Measurements from ENCODE around the gene BRWD1. TPM values are rescaled to one million over a fixed set of nuclear protein-coding genes. Genes with fewer than 3 reads are reported as not detected.
"Not testable (repeated sequence)": the region's sequence is repeated elsewhere in the genome, so short reads cannot be mapped to it uniquely, and the experiment has no call there.

The BRWD1 gene
- total RNA-seq, 2 donors from 2014 or later, result 43.2 to 83.8 TPM

DNA sequence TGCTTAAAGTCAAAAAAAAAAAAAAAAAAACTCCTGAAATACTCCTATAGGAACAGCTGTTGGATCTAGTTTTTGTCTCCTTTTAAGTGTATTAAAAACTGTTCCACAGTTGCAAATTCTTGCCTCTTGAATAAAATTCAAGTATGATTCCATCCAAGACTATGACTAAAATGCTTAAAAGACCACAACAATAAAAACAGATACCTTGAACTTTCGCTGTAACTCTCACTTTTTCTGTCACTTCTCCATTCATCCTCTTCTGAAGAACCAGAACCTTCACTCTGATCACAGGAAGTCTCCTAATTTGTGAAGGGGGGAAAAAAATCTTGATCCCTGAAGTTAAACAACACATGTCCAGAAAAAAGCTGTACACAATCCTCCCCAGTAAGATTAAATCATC, 75.2 kb downstream of the BRWD1 start:
- no peak for DNase-seq (ENCODE audit: low spot score)
- Histone ChIP-seq H3K4me1 (replicated peaks) (no peaks in the 10 kb centered on the region), H3K27ac (no peak overlapping the region), H3K27me3 (replicated peaks; ENCODE audit: insufficient read depth) (no peaks in the 10 kb centered on the region), H3K36me3 (peaks cover 0 to 11% of the 10 kb centered on the region in 2 donors), H3K4me3 (no peak overlapping the region), H3K9me3 (no peaks in the 10 kb centered on the region)
- 81% methylated on average over 1 of the region's 1 CpG for WGBS
- TF ChIP-seq, protein P1, sequence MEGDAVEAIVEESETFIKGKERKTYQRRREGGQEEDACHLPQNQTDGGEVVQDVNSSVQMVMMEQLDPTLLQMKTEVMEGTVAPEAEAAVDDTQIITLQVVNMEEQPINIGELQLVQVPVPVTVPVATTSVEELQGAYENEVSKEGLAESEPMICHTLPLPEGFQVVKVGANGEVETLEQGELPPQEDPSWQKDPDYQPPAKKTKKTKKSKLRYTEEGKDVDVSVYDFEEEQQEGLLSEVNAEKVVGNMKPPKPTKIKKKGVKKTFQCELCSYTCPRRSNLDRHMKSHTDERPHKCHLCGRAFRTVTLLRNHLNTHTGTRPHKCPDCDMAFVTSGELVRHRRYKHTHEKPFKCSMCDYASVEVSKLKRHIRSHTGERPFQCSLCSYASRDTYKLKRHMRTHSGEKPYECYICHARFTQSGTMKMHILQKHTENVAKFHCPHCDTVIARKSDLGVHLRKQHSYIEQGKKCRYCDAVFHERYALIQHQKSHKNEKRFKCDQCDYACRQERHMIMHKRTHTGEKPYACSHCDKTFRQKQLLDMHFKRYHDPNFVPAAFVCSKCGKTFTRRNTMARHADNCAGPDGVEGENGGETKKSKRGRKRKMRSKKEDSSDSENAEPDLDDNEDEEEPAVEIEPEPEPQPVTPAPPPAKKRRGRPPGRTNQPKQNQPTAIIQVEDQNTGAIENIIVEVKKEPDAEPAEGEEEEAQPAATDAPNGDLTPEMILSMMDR (IDR thresholded peaks at IDR 0.05), result no peak
- TF ChIP-seq POLR2A (IDR thresholded peaks at IDR 0.05) (no peak), POLR2AphosphoS5 (IDR thresholded peaks at IDR 0.05) (no peak)
- intact Hi-C loops (cut with DNase I), result no loop called here

DNA sequence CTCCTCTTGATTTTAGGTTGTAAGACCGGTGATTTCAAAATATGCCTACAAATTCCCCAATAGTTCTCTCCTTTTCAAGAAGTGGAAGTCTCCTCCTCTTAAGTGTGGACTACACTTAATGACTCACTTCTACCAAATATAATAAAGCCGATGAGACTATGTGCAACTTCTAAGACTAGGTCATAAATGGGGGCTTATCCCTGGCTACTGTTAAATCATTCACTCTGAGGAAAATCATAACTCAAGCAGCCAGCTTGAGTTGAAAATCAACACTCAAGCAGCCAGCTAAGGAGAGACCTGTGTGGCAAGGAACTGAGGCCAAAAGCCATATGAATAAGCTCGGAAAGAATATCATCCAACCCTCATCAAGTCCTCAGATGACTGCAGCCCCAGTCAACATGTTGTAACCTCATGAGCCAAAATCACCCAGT, 80.6 kb downstream of the BRWD1 start:
- intact Hi-C loops (cut with DNase I), result no loop called here

DNA sequence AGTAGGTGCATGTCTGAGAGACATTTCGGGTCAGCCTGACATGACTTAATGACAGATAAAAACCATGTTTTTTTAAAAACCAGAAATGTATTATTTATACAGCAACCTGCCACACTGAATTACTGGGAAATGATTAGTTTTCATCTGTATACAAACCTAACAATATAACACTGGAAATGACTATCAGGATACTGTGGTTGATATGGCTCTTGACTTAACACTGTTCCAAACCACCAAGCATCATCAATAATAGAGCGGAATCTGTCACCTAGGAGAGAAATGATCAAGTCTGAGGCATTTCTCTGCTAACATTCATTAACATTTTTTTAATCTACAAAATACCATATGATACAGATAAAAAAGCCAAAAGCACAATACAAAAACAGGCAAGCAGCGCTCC, 88.5 kb downstream of the BRWD1 start:
- TF ChIP-seq, protein P1 (IDR thresholded peaks at IDR 0.05), result no peak
- no peak for TF ChIP-seq POLR2A (IDR thresholded peaks at IDR 0.05)
- TF ChIP-seq POLR2AphosphoS5 (IDR thresholded peaks at IDR 0.05), result no peak
- no peaks in the 10 kb centered on the region for H3K36me3 ChIP-seq
- DNase-seq (ENCODE audit: low spot score), result no peak
- no peaks in the 10 kb centered on the region for H3K27me3 ChIP-seq (replicated peaks; ENCODE audit: insufficient read depth)
- no peaks in the 10 kb centered on the region for H3K9me3 ChIP-seq
- intact Hi-C loops (cut with DNase I), result no loop called here
- no peaks in the 10 kb centered on the region for H3K4me1 ChIP-seq (replicated peaks)
- 99% methylated on average over 3 of the region's 3 CpGs for WGBS
- H3K4me3 ChIP-seq, result no peak overlapping the region
- H3K27ac ChIP-seq, result no peak overlapping the region

More for the DNA sequence above, 80.6 kb downstream of the BRWD1 start:
- DNase-seq (ENCODE audit: low spot score), result peak; percentile 16
- Histone ChIP-seq H3K36me3 (peaks cover 0 to 11% of the 10 kb centered on the region in 2 donors), H3K9me3 (no peaks in the 10 kb centered on the region), H3K27ac (no peak overlapping the region), H3K27me3 (replicated peaks; ENCODE audit: insufficient read depth) (no peaks in the 10 kb centered on the region), H3K4me3 (no peak overlapping the region), H3K4me1 (replicated peaks) (no peaks in the 10 kb centered on the region)
- 65% methylated on average over 3 of the region's 3 CpGs for WGBS
- TF ChIP-seq POLR2AphosphoS5 (IDR thresholded peaks at IDR 0.05) (peak; percentile 21), POLR2A (IDR thresholded peaks at IDR 0.05) (no peak)
- TF ChIP-seq, protein P1 (IDR thresholded peaks at IDR 0.05), result no peak

DNA sequence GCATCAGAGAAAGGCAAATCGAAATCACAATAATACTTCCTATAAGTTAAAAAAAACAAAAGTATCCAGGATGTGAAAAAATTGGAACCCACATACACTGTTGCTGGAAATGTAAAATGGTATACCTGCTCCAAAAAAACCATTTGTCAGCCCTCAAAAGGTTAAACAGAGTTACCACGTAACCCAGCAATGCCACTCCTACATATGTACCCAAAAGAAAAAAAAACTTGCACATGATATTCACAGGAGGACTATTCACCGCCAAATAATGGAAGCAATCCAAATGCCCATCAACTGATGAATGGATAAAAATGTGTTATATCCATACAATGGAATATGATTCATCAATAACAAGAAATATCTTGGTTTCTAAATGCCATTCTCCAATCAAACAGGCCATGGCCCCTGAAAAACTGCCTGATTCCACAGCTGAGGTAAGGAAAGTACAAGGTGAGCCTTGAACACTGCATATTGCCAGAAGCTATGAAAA, 91.4 kb downstream of the BRWD1 start:
- no peak overlapping the region for H3K27ac ChIP-seq
- H3K27me3 ChIP-seq (replicated peaks; ENCODE audit: insufficient read depth), result no peaks in the 10 kb centered on the region
- WGBS, result 83% methylated on average over 3 of the region's 3 CpGs
- H3K9me3 ChIP-seq, result no peaks in the 10 kb centered on the region
- no peak overlapping the region for H3K4me3 ChIP-seq
- intact Hi-C loops (cut with DNase I), result no loop called here
- DNase-seq (ENCODE audit: low spot score), result no peak
- H3K4me1 ChIP-seq (replicated peaks), result no peaks in the 10 kb centered on the region
- no peaks in the 10 kb centered on the region for H3K36me3 ChIP-seq
- TF ChIP-seq POLR2AphosphoS5 (IDR thresholded peaks at IDR 0.05), result no peak
- TF ChIP-seq, protein P1 (IDR thresholded peaks at IDR 0.05), result no peak

DNA sequence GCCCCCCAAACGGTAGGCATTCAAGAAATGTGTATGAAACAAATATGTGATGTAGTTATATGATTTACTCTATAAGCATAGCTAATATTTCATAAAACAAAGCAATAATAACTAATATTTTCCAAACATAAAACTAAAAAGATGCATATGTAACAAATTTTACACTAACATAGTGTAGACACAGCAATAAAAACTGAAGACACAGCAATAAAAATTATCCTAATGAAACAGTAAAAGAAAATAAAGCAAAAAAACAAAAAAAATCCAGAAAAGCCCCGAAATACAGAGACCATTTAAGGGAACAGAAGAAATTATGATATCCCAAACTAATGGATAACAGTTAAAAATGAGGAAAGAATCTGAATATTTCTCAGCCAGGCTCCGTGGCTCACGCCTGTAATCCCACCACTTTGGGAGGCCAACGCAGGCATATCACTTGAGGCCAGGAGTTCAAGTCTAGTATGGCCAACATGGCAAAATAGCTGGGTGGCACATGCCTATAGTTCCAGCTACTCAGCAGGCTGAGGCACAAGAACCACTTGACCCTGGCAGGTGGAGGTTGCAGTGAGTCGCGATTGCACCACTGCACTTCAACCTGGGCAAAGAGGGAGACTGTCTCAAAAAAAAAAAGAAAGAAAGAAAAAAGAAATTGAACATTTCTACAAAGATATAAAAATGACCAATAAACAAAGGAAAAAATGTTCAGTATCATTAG, 92.0 kb downstream of the BRWD1 start:
- no peak for DNase-seq (ENCODE audit: low spot score)
- no peak overlapping the region for H3K4me3 ChIP-seq
- TF ChIP-seq, protein P1 (IDR thresholded peaks at IDR 0.05), result no peak
- TF ChIP-seq POLR2A (IDR thresholded peaks at IDR 0.05) (no peak), POLR2AphosphoS5 (IDR thresholded peaks at IDR 0.05) (no peak)
- no peaks in the 10 kb centered on the region for H3K9me3 ChIP-seq
- 96% methylated on average over 7 of the region's 7 CpGs for WGBS
- no peaks in the 10 kb centered on the region for H3K27me3 ChIP-seq (replicated peaks; ENCODE audit: insufficient read depth)
- H3K4me1 ChIP-seq (replicated peaks), result no peaks in the 10 kb centered on the region
- H3K27ac ChIP-seq, result no peak overlapping the region
- H3K36me3 ChIP-seq, result no peaks in the 10 kb centered on the region
- intact Hi-C loops (cut with DNase I), result no loop called here

DNA sequence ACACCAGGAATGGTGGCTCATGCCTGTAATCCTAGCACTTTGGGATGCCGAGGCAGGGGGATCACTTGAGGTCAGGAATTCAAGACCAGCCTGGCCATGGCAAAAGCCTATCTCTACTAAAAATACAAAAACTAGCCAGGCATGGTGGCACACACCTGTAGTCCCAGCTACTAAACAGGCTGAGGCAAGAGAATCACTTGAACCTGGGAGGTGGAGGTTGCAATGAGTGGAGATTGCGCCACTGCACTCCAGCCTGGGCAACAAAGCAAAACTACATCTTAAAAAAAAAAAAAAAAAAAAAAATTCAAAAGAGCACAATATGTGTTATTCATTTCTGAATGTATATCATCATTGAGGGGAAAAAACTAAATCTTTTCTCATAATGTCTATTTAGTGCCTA, 92.6 kb downstream of the BRWD1 start:
- DNase-seq (ENCODE audit: low spot score); H3K27ac ChIP-seq; H3K4me3 ChIP-seq; H3K36me3 ChIP-seq; H3K27me3 ChIP-seq (replicated peaks; ENCODE audit: insufficient read depth); intact Hi-C loops (cut with DNase I); H3K4me1 ChIP-seq (replicated peaks); H3K9me3 ChIP-seq: not testable (repeated sequence)
- 100% methylated on average over 2 of the region's 2 CpGs for WGBS
